ENCODE results near the gene DGCR6L. TPM values are rescaled to one million over a fixed set of nuclear protein-coding genes. Genes with fewer than 3 reads are reported as not detected.

DGCR6L gene
- total RNA-seq, 4 donors from 2014 or later: 18.8 to 61.2 (median 54.0) TPM

DNA sequence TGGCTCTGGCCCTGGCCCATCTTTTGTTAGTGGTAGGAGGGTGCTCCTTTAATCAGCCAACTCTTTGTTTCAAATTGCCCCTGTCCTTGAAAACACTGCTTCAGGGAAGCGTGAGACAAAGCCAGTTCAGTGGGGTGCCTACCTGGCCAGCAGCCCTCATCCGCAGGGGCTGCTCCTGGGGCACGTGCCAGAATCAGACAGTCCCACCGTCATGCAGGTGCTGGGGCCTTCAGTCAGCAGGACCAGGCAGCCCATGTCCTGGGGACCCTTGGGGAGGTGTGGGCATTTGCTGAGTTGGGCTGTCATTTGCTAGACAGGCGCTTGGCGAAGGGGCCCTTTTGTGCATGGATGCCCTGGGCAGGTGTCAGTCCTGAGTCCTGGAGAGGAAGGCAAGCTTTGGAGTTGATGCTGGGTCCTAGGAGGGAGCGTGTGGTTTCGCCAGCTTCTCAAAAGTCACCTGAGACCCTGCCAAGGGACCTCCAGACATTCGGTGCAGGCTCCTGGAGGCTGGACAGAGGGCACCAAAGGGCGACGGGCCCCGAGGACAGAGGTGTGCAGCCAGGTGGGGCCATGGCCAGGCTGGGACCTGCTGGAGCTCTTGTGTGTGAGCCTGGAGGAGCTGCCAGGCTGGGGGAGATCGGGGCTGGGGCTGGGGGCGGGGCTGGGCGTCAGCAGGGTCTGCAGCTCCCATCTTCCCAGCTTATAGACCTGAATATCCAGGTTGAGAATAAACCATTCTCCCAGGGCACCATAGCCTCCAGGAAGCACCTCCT, 36.8 kb downstream of the DGCR6L start:
- TF ChIP-seq, protein P1, sequence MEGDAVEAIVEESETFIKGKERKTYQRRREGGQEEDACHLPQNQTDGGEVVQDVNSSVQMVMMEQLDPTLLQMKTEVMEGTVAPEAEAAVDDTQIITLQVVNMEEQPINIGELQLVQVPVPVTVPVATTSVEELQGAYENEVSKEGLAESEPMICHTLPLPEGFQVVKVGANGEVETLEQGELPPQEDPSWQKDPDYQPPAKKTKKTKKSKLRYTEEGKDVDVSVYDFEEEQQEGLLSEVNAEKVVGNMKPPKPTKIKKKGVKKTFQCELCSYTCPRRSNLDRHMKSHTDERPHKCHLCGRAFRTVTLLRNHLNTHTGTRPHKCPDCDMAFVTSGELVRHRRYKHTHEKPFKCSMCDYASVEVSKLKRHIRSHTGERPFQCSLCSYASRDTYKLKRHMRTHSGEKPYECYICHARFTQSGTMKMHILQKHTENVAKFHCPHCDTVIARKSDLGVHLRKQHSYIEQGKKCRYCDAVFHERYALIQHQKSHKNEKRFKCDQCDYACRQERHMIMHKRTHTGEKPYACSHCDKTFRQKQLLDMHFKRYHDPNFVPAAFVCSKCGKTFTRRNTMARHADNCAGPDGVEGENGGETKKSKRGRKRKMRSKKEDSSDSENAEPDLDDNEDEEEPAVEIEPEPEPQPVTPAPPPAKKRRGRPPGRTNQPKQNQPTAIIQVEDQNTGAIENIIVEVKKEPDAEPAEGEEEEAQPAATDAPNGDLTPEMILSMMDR (IDR thresholded peaks at IDR 0.05; ENCODE audit: low read depth): no peak

DNA sequence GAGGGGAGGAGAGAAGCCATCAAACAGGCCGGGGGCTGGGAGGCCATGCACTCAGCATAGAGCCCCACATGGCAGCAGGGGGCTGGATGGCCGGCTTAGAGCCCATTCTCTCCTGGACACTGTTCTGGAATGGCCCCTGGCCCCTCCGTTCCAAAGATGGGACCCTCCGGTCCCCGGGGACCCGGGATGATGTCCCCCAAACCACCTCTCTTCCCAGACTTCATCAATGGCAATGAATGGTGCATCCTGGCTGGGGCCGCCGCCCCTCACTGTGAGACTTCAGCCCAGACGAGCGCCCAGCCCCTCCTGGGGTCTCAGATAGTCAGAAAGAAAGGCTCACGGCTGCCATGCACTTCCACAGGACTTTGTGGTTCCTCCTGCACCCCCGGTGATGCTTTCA, 38.0 kb downstream of the DGCR6L start:
- TF ChIP-seq, protein P1 (IDR thresholded peaks at IDR 0.05; ENCODE audit: low read depth): no peak

DNA sequence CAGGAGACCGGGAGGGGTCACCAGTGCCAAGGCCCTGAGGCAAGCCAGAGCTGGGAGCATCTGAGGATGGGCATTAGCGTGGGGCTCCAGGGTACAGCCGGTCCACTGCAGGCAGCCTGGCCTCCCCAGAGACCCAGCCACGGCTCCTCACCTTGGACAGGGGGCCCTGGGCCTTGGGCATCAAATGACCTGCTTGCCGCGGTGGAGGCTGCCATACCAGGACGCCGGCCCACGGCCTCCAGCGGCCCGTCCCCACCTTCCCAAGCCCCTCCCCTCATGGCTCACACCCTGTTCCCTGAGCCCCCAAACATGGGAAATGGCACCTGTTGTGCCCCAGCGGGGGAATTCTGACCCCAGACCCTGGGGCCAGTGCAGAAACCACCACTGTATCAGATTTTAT, 39.0 kb downstream of the DGCR6L start:
- TF ChIP-seq, protein P1 (IDR thresholded peaks at IDR 0.05; ENCODE audit: low read depth): no peak

DNA sequence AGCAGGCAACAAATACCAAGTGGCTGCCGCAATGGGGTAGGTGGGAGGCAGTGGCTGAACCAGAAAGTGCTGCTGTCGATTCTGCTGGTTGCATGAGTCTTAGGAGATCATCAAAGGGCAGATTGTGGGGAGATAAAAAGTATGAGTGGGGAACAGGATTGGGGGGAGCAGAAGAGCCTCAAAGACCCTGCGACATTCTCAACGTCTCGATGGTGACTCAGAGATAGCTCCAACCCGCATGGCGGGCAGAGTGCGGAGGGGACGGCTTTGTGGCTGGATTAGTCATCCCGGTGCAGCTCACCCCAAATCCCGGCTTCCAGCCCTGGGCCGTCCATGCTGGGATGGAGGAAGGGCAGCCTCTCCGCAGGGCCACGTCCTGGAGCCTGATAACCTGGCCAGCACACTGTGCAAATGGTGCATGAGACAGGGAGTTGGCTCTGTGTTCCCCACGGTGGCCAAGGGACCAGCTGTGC, 40.2 kb downstream of the DGCR6L start:
- TF ChIP-seq, protein P1 (IDR thresholded peaks at IDR 0.05; ENCODE audit: low read depth): no peak

DNA sequence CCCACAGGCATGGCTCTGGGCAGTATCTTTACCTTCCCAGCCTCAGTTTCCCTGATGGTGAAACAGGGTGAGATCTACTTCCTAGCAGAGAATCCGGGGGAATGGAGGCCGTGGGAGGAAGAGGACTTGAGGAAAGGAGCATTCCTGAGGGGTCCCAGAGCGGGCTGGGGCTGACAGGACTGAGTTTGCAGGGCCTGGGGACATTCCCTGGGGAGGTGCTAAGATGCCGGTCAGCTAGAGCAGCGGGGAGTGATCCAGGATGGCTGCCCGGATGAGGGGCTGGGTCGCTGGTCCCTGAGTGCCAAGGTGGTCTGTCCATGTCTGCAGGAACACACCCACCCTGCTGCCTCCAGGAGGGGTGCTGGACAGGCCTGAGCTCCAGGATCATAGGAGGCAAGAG, 43.4 kb downstream of the DGCR6L start:
- TF ChIP-seq, protein P1 (IDR thresholded peaks at IDR 0.05; ENCODE audit: low read depth): no peak

DNA sequence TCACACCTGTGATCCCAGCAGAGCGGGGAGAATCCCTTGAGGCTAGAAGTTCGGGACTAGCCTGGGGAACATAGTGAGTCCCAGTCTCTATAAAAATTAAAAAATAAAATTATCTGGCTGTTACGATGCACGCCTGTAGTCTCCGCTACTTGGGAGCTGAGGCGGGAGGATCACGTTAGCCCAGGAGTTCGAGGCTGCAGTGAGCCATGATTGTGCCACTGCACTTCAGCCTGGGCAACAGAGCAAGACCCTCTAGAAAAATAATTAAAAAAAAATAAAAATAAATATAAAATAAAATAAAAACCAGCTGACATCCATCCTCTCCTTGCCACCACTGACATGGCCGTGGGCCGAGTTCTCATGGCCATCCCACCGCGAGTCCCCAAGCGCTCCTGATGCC, 44.0 kb downstream of the DGCR6L start:
- TF ChIP-seq, protein P1 (IDR thresholded peaks at IDR 0.05; ENCODE audit: low read depth): no peak

DNA sequence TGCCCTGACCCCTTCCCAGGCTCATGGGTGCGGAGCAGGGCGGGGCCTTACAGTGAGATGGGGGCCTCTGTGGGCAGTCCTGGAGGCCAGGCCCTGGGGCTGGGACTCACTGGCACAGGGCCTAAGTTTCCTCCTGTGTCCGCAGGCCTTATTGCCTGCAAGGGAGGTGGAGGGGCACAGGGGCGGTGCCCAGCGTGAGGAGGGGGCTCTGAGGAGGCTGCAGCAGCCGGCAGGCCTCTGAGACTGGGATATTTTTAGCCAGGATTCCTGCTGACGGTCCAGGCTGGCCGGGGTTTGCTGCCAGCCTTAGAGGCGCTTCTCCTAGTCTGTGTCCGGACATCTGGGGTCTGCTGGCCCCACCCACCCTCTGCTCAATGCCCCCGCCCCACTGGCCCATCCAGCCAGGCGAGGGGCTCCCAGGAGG, 46.1 kb downstream of the DGCR6L start:
- TF ChIP-seq, protein P1 (IDR thresholded peaks at IDR 0.05; ENCODE audit: low read depth): no peak
